HEK293 (cell line): ENCODE measurements around the gene SLCO4A1.

ENCODE experiments used
- CTCF ChIA-PET: fragments of 350-600 bp; formaldehyde crosslinking; extraction: SDS; loops from one replicate; lab custom pipeline; 2021; ENCODE audit warnings: antibody characterized with exemption; lab: Yijun Ruan, JAX
- POLR2A ChIA-PET: fragments of 300-600 bp; formaldehyde crosslinking; extraction: SDS; loops from one replicate; lab custom pipeline; 2020; ENCODE audit warnings: antibody characterized with exemption, inconsistent platforms; lab: Yijun Ruan, JAX
- H3K27ac ChIP-seq: fragments of 200-500 bp; sonication (Bioruptor generic); 2 replicates; pipeline ENCODE4 v1.5.1; 2014; ENCODE audit warnings: low read depth, low read length, control low read depth, inconsistent platforms; ENCODE audit errors: extremely low read depth
- H3K36me3 ChIP-seq, 2 experiments: fragments of 200-500 bp in 1 of 2; sonication (Bioruptor generic) in 1 of 2; 1 replicate in 1 of 2; 2 replicates in 1 of 2; pipeline ENCODE4 v1.5.1; 2014 to 2017; ENCODE audit warnings: inconsistent platforms in 2 of 2, low read length in 2 of 2; ENCODE audit not compliant: control insufficient read depth in 2 of 2, insufficient read depth in 1 of 2
- H3K4me1 ChIP-seq: fragments of 200-500 bp; sonication (Bioruptor generic); 2 replicates; pipeline ENCODE4 v1.5.1; 2014; ENCODE audit warnings: mild to moderate bottlenecking, low read length, inconsistent platforms; ENCODE audit not compliant: control insufficient read depth, insufficient read depth
- H3K4me3 ChIP-seq: 2 replicates; pipeline ENCODE4 v1.5.1; 2011; ENCODE audit warnings: low read depth, mild to moderate bottlenecking, control low read depth, low read length, moderate library complexity
- H3K9me3 ChIP-seq: fragments of 200-500 bp; sonication (Bioruptor generic); 2 replicates; pipeline ENCODE4 v1.5.1; 2014; ENCODE audit warnings: low read depth, low read length, inconsistent platforms; ENCODE audit not compliant: control insufficient read depth, insufficient read depth
- BCL11B ChIP-seq: fragments of 450-650 bp; formaldehyde crosslinking; IDR thresholded peaks from 2 replicates; pipeline ENCODE4 v1.5.1; 2016; ENCODE audit warnings: low read depth, missing biosample characterization, missing genetic modification characterization
- GLIS1 ChIP-seq: fragments of 450-650 bp; formaldehyde crosslinking; IDR thresholded peaks from 2 replicates; pipeline ENCODE4 v1.5.1; 2016; ENCODE audit warnings: missing biosample characterization, missing genetic modification characterization
- PATZ1 ChIP-seq: fragments of 450-650 bp; formaldehyde crosslinking; IDR thresholded peaks from 2 replicates; pipeline ENCODE4 v1.5.1; 2016; ENCODE audit warnings: missing biosample characterization, missing genetic modification characterization
- SCRT2 ChIP-seq: fragments of 450-650 bp; formaldehyde crosslinking; IDR thresholded peaks from 2 replicates; pipeline ENCODE4 v1.5.1; 2016; ENCODE audit warnings: missing biosample characterization, missing genetic modification characterization
- TSHZ1 ChIP-seq: fragments of 450-650 bp; formaldehyde crosslinking; IDR thresholded peaks from 2 replicates; pipeline ENCODE4 v1.5.1; 2016; ENCODE audit warnings: missing biosample characterization, missing genetic modification characterization, borderline replicate concordance
- WT1 ChIP-seq: fragments of 450-650 bp; formaldehyde crosslinking; IDR thresholded peaks from 2 replicates; pipeline ENCODE4 v1.5.1; 2016; ENCODE audit warnings: missing biosample characterization, missing genetic modification characterization
- ZBTB48 ChIP-seq: fragments of 450-650 bp; formaldehyde crosslinking; IDR thresholded peaks from 2 replicates; pipeline ENCODE4 v1.5.1; 2016; ENCODE audit warnings: missing biosample characterization, missing genetic modification characterization
- ZNF132 ChIP-seq: fragments of 450-650 bp; formaldehyde crosslinking; IDR thresholded peaks from 2 replicates; pipeline ENCODE4 v1.5.1; 2017; ENCODE audit warnings: missing biosample characterization, missing genetic modification characterization, borderline replicate concordance
- ZNF175 ChIP-seq: fragments of 450-650 bp; formaldehyde crosslinking; IDR thresholded peaks from 2 replicates; pipeline ENCODE4 v1.5.1; 2016; ENCODE audit warnings: missing biosample characterization, missing genetic modification characterization
- ZNF211 ChIP-seq: fragments of 450-650 bp; formaldehyde crosslinking; IDR thresholded peaks from 2 replicates; pipeline ENCODE4 v1.5.1; 2016; ENCODE audit warnings: low read depth, missing biosample characterization, missing genetic modification characterization
- ZNF514 ChIP-seq: fragments of 450-650 bp; formaldehyde crosslinking; IDR thresholded peaks from 2 replicates; pipeline ENCODE4 v1.5.1; 2016; ENCODE audit warnings: missing biosample characterization, missing genetic modification characterization
- ZNF518A ChIP-seq: fragments of 450-650 bp; formaldehyde crosslinking; conservative IDR thresholded peaks from 2 replicates; pipeline ENCODE4 v1.5.1; 2016; ENCODE audit warnings: low read depth, missing biosample characterization, missing genetic modification characterization
- ZNF600 ChIP-seq: fragments of 450-650 bp; formaldehyde crosslinking; IDR thresholded peaks from 2 replicates; pipeline ENCODE4 v1.5.1; 2016; ENCODE audit warnings: missing biosample characterization, missing genetic modification characterization
- ZNF623 ChIP-seq: fragments of 450-650 bp; formaldehyde crosslinking; IDR thresholded peaks from 2 replicates; pipeline ENCODE4 v1.5.1; 2016; ENCODE audit warnings: missing biosample characterization, missing genetic modification characterization
- ZNF624 ChIP-seq: fragments of 450-650 bp; formaldehyde crosslinking; IDR thresholded peaks from 2 replicates; pipeline ENCODE4 v1.5.1; 2017; ENCODE audit warnings: missing biosample characterization, missing genetic modification characterization
- ZNF654 ChIP-seq: fragments of 450-650 bp; formaldehyde crosslinking; IDR thresholded peaks from 2 replicates; pipeline ENCODE4 v1.5.1; 2016; ENCODE audit warnings: low read depth, missing biosample characterization, missing genetic modification characterization
- ZNF701 ChIP-seq: fragments of 450-650 bp; formaldehyde crosslinking; IDR thresholded peaks from 2 replicates; pipeline ENCODE4 v1.5.1; 2016; ENCODE audit warnings: missing biosample characterization, missing genetic modification characterization
- ZNF768 ChIP-seq: fragments of 450-650 bp; formaldehyde crosslinking; IDR thresholded peaks from 2 replicates; pipeline ENCODE4 v1.5.1; 2018; ENCODE audit warnings: missing biosample characterization, mild to moderate bottlenecking, missing genetic modification characterization
- ZNF837 ChIP-seq: fragments of 450-650 bp; formaldehyde crosslinking; IDR thresholded peaks from 2 replicates; pipeline ENCODE4 v1.5.1; 2016; ENCODE audit warnings: missing biosample characterization, missing genetic modification characterization

SLCO4A1 gene

DNA sequence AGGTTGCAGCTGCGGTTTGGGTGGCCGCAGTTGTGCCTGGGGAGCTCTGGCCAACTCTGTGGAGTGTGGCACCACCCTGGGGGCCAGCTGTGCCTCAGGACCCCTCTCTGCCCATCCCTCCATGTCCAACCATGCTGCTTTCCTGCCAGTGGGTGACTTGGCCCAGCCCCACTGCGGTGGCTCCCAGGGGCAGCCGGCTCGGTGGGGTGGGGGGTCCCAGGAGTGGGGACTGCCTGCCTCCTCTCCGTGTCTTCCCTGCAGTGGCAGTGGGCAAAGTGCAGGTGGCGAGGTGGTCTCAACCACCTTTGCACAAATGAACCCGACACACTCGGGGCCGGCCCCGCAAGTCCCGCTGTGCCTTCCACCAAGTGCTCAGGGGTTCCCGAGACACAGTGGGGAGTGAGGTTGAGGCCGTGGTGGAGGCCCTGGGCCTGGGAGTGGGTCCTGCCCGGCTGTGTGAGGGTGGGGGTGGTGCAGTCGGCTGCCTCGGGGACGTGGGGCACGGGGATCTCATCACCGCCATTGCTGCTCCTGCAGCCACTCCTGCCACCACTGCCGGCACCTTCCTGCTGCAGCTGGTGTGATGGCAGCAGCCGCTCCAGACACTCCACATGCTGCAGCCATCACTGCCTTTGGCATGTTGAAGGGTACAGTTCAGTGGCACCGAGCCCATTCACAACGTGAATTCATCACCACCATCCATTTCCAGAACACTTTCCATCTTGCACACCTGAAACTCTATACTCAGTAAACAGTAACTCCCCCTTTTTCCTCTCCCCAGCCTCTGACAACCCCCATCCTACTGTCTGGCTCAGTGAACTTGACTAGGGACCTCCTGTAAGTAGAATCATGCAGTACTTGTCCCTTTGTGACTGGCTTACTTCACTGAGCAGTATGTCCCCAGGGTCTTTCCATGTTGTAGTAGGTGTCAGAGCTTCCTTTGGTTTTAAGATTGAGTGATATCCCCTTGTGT lies 10.7 kb upstream of the SLCO4A1 start:
- POLR2A ChIA-PET = no interaction called here

GRCh38 chr20:62632575-62633090 lies 9.7 kb upstream of the SLCO4A1 start:
- no peaks in the 10 kb centered on the region for H3K9me3 ChIP-seq
- no peaks in the 10 kb centered on the region for H3K36me3 ChIP-seq
- TF ChIP-seq ZNF624 (no peak), SCRT2 (tag by site-specific recombination) (0 out of 2 replicates have a peak, but pooled peaks have one; percentile 38), ZNF654 (no peak), TSHZ1 (tag by site-specific recombination) (no peak)
- no peaks in the 10 kb centered on the region for H3K4me1 ChIP-seq
- H3K27ac ChIP-seq = no peak overlapping the region
- H3K4me3 ChIP-seq = no peak overlapping the region
- POLR2A ChIA-PET = no interaction called here
- CTCF ChIA-PET = no interaction called here

More for the DNA sequence above, 10.7 kb upstream of the SLCO4A1 start:
- Histone ChIP-seq H3K4me1 (no peaks in the 10 kb centered on the region), H3K9me3 (no peaks in the 10 kb centered on the region), H3K36me3 (no peaks in the 10 kb centered on the region), H3K27ac (no peak overlapping the region), H3K4me3 (no peak overlapping the region)
- peak; percentile 71; the same call in 1 of the 2 replicates for TF ChIP-seq ZBTB48
- peak; percentile 44; the same call in 1 of the 2 replicates for TF ChIP-seq ZNF600 (tag by site-specific recombination)
- no peak for TF ChIP-seq ZNF132
- TF ChIP-seq ZNF623 = no peak
- peak; percentile 37; the same call in 1 of the 2 replicates for TF ChIP-seq PATZ1 (tag by site-specific recombination)
- TF ChIP-seq GLIS1 = 0 out of 2 replicates have a peak, but pooled peaks have one; percentile 10
- peak; percentile 94 for TF ChIP-seq WT1 (tag by site-specific recombination)
- CTCF ChIA-PET = no interaction called here

DNA sequence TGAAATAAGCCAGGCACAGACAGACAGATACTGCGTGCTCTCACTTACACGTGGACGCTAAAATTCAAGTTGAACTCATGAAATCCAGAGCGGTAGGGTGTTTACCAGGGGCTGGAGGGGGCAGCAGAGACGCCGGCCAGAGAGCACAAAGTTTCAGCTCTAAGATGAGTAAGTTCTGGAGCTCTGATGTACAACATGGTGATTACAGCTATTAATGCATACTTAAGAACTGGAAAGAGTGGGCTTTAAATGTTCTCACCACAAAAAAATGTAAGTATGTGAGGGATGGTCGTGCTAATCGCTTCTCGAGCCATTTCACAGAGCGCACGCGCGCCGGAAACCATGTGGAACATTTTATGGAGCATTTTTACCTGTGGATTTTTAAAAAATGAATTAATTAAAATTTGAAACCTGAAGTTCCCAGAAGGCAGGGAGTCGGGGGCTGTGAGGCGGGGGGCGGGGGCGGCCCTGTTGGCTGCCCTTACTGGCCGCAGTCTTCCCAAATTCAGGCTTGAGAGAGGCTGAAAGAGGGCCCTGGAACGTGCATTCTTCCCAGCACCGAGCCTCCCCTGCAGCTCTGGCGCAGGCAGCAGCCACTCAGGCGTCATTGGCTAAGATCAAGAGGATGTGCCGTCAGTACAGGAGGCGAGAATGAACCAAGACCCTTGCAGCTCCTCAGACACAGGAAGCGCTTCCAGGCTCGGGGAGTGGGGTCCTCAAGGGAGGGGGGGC lies 8.5 kb upstream of the SLCO4A1 start:
- Histone ChIP-seq H3K9me3 (no peaks in the 10 kb centered on the region), H3K36me3 (no peaks in the 10 kb centered on the region), H3K27ac (no peak overlapping the region), H3K4me3 (no peak overlapping the region), H3K4me1 (no peaks in the 10 kb centered on the region)
- ChIA-PET POLR2A (interaction anchor here (0.6 kb wide), 1 partner anchor 10 kb away, joined by 4 read pairs; no protein-coding TSS in a partner anchor), CTCF (interaction anchor here (0.6 to 0.7 kb wide), 2 partner anchors 10 to 56 kb away, joined by 3 read pairs; no protein-coding TSS in a partner anchor)
- TF ChIP-seq ZNF514 = no peak
- no peak for TF ChIP-seq ZNF211
- TF ChIP-seq ZNF701 (tag by site-specific recombination) = no peak
- TF ChIP-seq ZNF175 (tag by site-specific recombination) = no peak
- TF ChIP-seq ZNF518A (tag by site-specific recombination) = no peak
- no peak for TF ChIP-seq ZNF768
- TF ChIP-seq ZNF837 (tag by site-specific recombination) = no peak
- TF ChIP-seq BCL11B (tag by site-specific recombination) = no peak
